Activated CD8-positive, alpha-beta T cell treated with anti-CD3 and anti-CD28 coated beads for 36 hours (primary cell): ENCODE results near the gene FGF18. TPM values are rescaled to one million over a fixed set of nuclear protein-coding genes. Genes with fewer than 3 reads are reported as not detected.

ENCODE experiments used
- ATAC-seq: fragments of 200-7000 bp; cut with Tn5 transposase; one replicate; pipeline ENCODE4 v1.10.0; 2021; ENCODE audit warnings: mild to moderate bottlenecking, moderate library complexity
- CTCF ChIA-PET: fragments of 350-600 bp; sonication (Branson Sonifier 250); formaldehyde crosslinking; loops from one replicate; lab custom pipeline; 2021; ENCODE audit warnings: antibody characterized with exemption; lab: Charles Lee
- POLR2A ChIA-PET: fragments of 350-600 bp; sonication (Branson Sonifier 250); formaldehyde crosslinking; loops from one replicate; lab custom pipeline; 2021; ENCODE audit warnings: antibody characterized with exemption; lab: Charles Lee
- DNase-seq: peaks from one replicate; pipeline ENCODE4 v3.0.0-alpha.2; 2020
- H3K27ac Mint-ChIP-seq: one replicate; pipeline ENCODE4 v1.8.0; 2021; ENCODE audit warnings: mild to moderate bottlenecking, mixed read lengths
- H3K27me3 Mint-ChIP-seq: one replicate; pipeline ENCODE4 v1.8.0; 2021; ENCODE audit warnings: mixed read lengths
- H3K36me3 Mint-ChIP-seq: one replicate; pipeline ENCODE4 v1.8.0; 2021; ENCODE audit warnings: low read depth, mixed read lengths
- H3K4me1 Mint-ChIP-seq: one replicate; pipeline ENCODE4 v1.8.0; 2021; ENCODE audit warnings: low read depth, mixed read lengths
- H3K4me3 Mint-ChIP-seq: one replicate; pipeline ENCODE4 v1.8.0; 2021; ENCODE audit warnings: mild to moderate bottlenecking, moderate library complexity, mixed read lengths
- H3K9me3 Mint-ChIP-seq: one replicate; pipeline ENCODE4 v1.8.0; 2021; ENCODE audit warnings: mixed read lengths
- CTCF ChIP-seq: fragments of 200-600 bp; IDR thresholded peaks from one replicate; pipeline ENCODE4 v1.8.0; 2022; ENCODE audit warnings: antibody characterized with exemption, mild to moderate bottlenecking
- intact Hi-C: fragments of 100-400 bp; cut with micrococcal nuclease; formaldehyde crosslinking; loops from one replicate; pipeline ENCODE4 v1.10.0; 2022
- total RNA-seq, 2 experiments: library from RNA; stranded (reverse); gene quantifications; one replicate each; pipeline ENCODE4 v1.2.3, GENCODE V29; 2021

The FGF18 gene
- total RNA-seq, 2 experiments from 2014 or later: 0.18 TPM; not detected in 1

GRCh38 chr5:171421331-171422262 is 2.1 kb downstream of the FGF18 start:
- no peak for ATAC-seq
- DNase-seq: no peak
- ChIA-PET CTCF (interaction anchor here (0.9 to 3.6 kb wide), 3 partner anchors 12 to 62 kb away, joined by 3 to 15 read pairs (median 15); no protein-coding TSS in a partner anchor), POLR2A (interaction anchor here (0.8 to 1.1 kb wide), 4 partner anchors 10 to 485 kb away, joined by 3 to 4 read pairs (median 3); no protein-coding TSS in a partner anchor)
- H3K27ac Mint-ChIP-seq: no peak overlapping the region
- H3K27me3 Mint-ChIP-seq: peaks cover 25% of the 10 kb centered on the region
- intact Hi-C loops: no loop called here
- H3K9me3 Mint-ChIP-seq: no peaks in the 10 kb centered on the region
- TF ChIP-seq CTCF: no peak
- peaks cover 14% of the 10 kb centered on the region for H3K4me1 Mint-ChIP-seq
- no peak overlapping the region for H3K4me3 Mint-ChIP-seq
- H3K36me3 Mint-ChIP-seq: no peaks in the 10 kb centered on the region

- ATAC-seq: no peak
- Mint-ChIP-seq H3K27me3 (peaks cover 25% of the 10 kb centered on the region), H3K9me3 (no peaks in the 10 kb centered on the region), H3K4me1 (peaks cover 14% of the 10 kb centered on the region), H3K36me3 (no peaks in the 10 kb centered on the region), H3K4me3 (no peak overlapping the region), H3K27ac (no peak overlapping the region)
- ChIA-PET POLR2A (interaction anchor here (0.8 kb wide), 1 partner anchor 13 kb away, joined by 3 read pairs; no protein-coding TSS in a partner anchor), CTCF (no interaction called here)
- intact Hi-C loops: no loop called here
- no peak for DNase-seq
- TF ChIP-seq CTCF: no peak
Observed at GRCh38 chr5:171422495-171422894, 3.0 kb downstream of the FGF18 start.

GRCh38 chr5:171422902-171423663 is 3.6 kb downstream of the FGF18 start:
- Mint-ChIP-seq H3K27ac (no peak overlapping the region), H3K4me3 (no peak overlapping the region), H3K27me3 (peaks cover 25% of the 10 kb centered on the region), H3K9me3 (no peaks in the 10 kb centered on the region), H3K4me1 (peaks cover 14% of the 10 kb centered on the region), H3K36me3 (no peaks in the 10 kb centered on the region)
- CTCF ChIA-PET: no interaction called here
- no peak for DNase-seq
- intact Hi-C loops: no loop called here
- POLR2A ChIA-PET: interaction anchor here (1.0 kb wide), 1 partner anchor 9 kb away, joined by 3 read pairs; no protein-coding TSS in a partner anchor
- TF ChIP-seq CTCF: no peak
- ATAC-seq: no peak

GRCh38 chr5:171424726-171425125 is 5.3 kb downstream of the FGF18 start:
- ChIA-PET CTCF (no interaction called here), POLR2A (no interaction called here)
- intact Hi-C loops: no loop called here
- TF ChIP-seq CTCF: no peak
- ATAC-seq (no peak), DNase-seq (no peak)
- H3K27ac Mint-ChIP-seq: no peak overlapping the region
- peaks cover 8% of the 10 kb centered on the region for H3K4me1 Mint-ChIP-seq
- H3K36me3 Mint-ChIP-seq: no peaks in the 10 kb centered on the region
- peaks cover 25% of the 10 kb centered on the region for H3K27me3 Mint-ChIP-seq
- H3K9me3 Mint-ChIP-seq: no peaks in the 10 kb centered on the region
- H3K4me3 Mint-ChIP-seq: no peak overlapping the region
